Measurements from ENCODE around the gene HSF2.

Gene HSF2

DNA sequence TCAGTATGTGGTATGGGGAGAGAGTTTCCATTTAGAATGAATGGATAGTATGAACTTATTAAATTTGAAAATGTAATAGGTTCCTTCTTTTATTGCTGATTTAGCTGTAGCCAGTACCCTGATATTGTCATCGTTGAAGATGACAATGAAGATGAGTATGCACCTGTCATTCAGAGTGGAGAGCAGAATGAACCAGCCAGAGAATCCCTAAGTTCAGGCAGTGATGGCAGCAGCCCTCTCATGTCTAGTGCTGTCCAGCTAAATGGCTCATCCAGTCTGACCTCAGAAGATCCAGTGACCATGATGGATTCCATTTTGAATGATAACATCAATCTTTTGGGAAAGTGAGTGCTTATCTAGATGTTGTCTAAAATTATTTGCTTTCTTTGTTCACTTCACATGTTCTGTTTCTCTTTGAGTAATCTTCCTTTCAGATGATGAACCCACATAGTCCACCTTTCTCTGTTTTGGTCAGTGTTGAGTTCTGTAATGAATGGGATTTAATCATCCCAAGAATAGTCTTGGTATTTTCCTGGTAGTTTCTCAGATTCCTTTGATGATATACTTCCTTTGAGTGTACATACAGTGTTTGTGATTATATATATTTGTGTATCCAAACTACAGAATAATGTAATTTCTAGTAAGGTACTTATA is 23.3 kb downstream of the HSF2 start:
- Histone ChIP-seq H3K9me3 (ENCODE audit: insufficient read depth, low read length) (no peaks in the 10 kb centered on the region), H4K20me1 (ENCODE audit: insufficient read depth, low read length) (no peaks in the 10 kb centered on the region), H3K79me2 (ENCODE audit: low read length) (no peaks in the 10 kb centered on the region), H3K4me3 (ENCODE audit: low read length) (no peak overlapping the region), H3K4me2 (ENCODE audit: low read length) (no peak overlapping the region), H3K36me3 (replicated peaks; ENCODE audit: low read depth, low read length) (peaks cover 31% of the 10 kb centered on the region), H3K27me3 (ENCODE audit: low read depth, low read length) (no peaks in the 10 kb centered on the region), H2AFZ (ENCODE audit: low read depth, low read length) (no peak overlapping the region), H3K9ac (ENCODE audit: low read length) (no peak overlapping the region), H3K4me1 (ENCODE audit: low read length) (peaks cover 7% of the 10 kb centered on the region), H3K27ac (ENCODE audit: low read length) (no peak overlapping the region)
- TF ChIP-seq EZH2phosphoT487 (IDR thresholded peaks at IDR 0.05; ENCODE audit: low read depth), result no peak
- TF ChIP-seq, protein P1, sequence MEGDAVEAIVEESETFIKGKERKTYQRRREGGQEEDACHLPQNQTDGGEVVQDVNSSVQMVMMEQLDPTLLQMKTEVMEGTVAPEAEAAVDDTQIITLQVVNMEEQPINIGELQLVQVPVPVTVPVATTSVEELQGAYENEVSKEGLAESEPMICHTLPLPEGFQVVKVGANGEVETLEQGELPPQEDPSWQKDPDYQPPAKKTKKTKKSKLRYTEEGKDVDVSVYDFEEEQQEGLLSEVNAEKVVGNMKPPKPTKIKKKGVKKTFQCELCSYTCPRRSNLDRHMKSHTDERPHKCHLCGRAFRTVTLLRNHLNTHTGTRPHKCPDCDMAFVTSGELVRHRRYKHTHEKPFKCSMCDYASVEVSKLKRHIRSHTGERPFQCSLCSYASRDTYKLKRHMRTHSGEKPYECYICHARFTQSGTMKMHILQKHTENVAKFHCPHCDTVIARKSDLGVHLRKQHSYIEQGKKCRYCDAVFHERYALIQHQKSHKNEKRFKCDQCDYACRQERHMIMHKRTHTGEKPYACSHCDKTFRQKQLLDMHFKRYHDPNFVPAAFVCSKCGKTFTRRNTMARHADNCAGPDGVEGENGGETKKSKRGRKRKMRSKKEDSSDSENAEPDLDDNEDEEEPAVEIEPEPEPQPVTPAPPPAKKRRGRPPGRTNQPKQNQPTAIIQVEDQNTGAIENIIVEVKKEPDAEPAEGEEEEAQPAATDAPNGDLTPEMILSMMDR (IDR thresholded peaks at IDR 0.05; ENCODE audit: low read depth, low read length), result no peak

DNA sequence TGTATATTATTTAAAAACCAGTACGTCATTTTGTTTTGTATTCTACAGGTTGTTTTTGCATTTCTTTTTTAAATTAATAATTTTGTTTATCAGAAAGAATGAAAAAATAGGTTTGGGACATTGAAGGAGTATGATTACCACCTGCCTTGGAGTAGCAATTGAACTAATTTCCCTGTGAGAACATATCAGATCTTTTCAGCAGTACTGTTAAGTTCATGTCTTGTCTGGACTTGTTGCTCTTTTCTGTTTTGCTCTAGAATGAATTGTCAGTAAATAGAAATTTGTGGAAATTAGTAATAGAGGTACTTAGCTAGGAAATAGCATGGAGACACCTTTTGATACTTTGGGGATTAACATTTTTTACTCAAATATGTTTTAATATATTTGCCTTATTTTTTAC is 24.3 kb downstream of the HSF2 start:
- H3K4me3 ChIP-seq (ENCODE audit: low read length), result no peak overlapping the region
- no peaks in the 10 kb centered on the region for H3K9me3 ChIP-seq (ENCODE audit: insufficient read depth, low read length)
- TF ChIP-seq EZH2phosphoT487 (IDR thresholded peaks at IDR 0.05; ENCODE audit: low read depth), result no peak
- TF ChIP-seq, protein P1 (IDR thresholded peaks at IDR 0.05; ENCODE audit: low read depth, low read length), result no peak
- H2AFZ ChIP-seq (ENCODE audit: low read depth, low read length), result no peak overlapping the region
- no peak overlapping the region for H3K27ac ChIP-seq (ENCODE audit: low read length)
- no peak overlapping the region for H3K9ac ChIP-seq (ENCODE audit: low read length)
- no peak overlapping the region for H3K4me2 ChIP-seq (ENCODE audit: low read length)
- peaks cover 33% of the 10 kb centered on the region for H3K36me3 ChIP-seq (replicated peaks; ENCODE audit: low read depth, low read length)
- H3K4me1 ChIP-seq (ENCODE audit: low read length), result peaks cover 7% of the 10 kb centered on the region
- H4K20me1 ChIP-seq (ENCODE audit: insufficient read depth, low read length), result no peaks in the 10 kb centered on the region
- H3K79me2 ChIP-seq (ENCODE audit: low read length), result no peaks in the 10 kb centered on the region
- no peaks in the 10 kb centered on the region for H3K27me3 ChIP-seq (ENCODE audit: low read depth, low read length)

DNA sequence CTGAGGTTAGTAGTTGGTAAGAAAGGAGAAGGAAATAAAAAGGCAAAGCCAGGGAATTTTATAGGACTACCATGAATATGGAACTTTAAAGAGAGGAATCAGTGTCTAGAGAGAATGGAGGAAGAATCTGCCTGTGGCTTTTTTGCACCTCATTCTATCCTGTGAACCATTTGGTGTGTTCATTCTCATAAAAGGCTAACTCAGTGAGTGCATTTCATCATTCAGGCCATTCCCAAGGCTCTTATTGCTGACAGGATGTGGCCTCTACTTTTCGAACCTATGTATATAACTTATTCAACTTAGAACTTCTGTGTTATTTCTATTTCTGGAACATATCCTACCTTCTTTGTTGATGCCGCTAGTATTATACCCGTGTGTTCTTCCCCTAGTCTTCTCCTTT is 27.1 kb downstream of the HSF2 start:
- no peaks in the 10 kb centered on the region for H4K20me1 ChIP-seq (ENCODE audit: insufficient read depth, low read length)
- no peak overlapping the region for H3K27ac ChIP-seq (ENCODE audit: low read length)
- TF ChIP-seq, protein P1 (IDR thresholded peaks at IDR 0.05; ENCODE audit: low read depth, low read length), result no peak
- no peak for TF ChIP-seq EZH2phosphoT487 (IDR thresholded peaks at IDR 0.05; ENCODE audit: low read depth)
- no peak overlapping the region for H3K4me3 ChIP-seq (ENCODE audit: low read length)
- H3K36me3 ChIP-seq (replicated peaks; ENCODE audit: low read depth, low read length), result peaks cover 31% of the 10 kb centered on the region
- no peaks in the 10 kb centered on the region for H3K9me3 ChIP-seq (ENCODE audit: insufficient read depth, low read length)
- peaks cover 7% of the 10 kb centered on the region for H3K4me1 ChIP-seq (ENCODE audit: low read length)
- no peak overlapping the region for H3K9ac ChIP-seq (ENCODE audit: low read length)
- no peaks in the 10 kb centered on the region for H3K79me2 ChIP-seq (ENCODE audit: low read length)
- no peaks in the 10 kb centered on the region for H3K27me3 ChIP-seq (ENCODE audit: low read depth, low read length)
- H3K4me2 ChIP-seq (ENCODE audit: low read length), result no peak overlapping the region
- no peak overlapping the region for H2AFZ ChIP-seq (ENCODE audit: low read depth, low read length)

DNA sequence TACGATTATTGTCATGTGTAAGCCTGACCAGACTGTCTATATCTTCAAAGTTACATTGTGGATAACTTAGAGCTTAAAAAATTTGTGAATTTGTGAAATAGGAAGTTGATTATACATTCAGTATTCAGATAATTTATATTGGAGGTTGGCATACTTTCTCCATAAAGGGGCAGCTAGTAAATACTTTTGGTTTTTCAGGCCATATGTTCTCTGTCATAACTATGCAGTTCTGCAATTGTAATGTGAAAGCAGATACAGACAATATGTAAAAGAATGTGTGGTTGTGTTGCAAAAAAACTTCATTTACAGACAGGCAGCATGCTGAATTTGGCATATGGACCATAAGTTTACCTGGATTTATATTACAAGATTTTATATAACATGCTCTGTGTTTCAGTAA is 29.3 kb downstream of the HSF2 start:
- Histone ChIP-seq H3K27ac (ENCODE audit: low read length) (no peak overlapping the region), H4K20me1 (ENCODE audit: insufficient read depth, low read length) (no peaks in the 10 kb centered on the region), H2AFZ (ENCODE audit: low read depth, low read length) (no peak overlapping the region), H3K9me3 (ENCODE audit: insufficient read depth, low read length) (no peaks in the 10 kb centered on the region), H3K79me2 (ENCODE audit: low read length) (no peaks in the 10 kb centered on the region), H3K36me3 (replicated peaks; ENCODE audit: low read depth, low read length) (peaks cover 27% of the 10 kb centered on the region), H3K4me3 (ENCODE audit: low read length) (no peak overlapping the region), H3K4me2 (ENCODE audit: low read length) (no peak overlapping the region), H3K9ac (ENCODE audit: low read length) (no peak overlapping the region), H3K27me3 (ENCODE audit: low read depth, low read length) (no peaks in the 10 kb centered on the region), H3K4me1 (ENCODE audit: low read length) (peaks cover 4% of the 10 kb centered on the region; the same call in 1 of the 2 replicates)
- no peak for TF ChIP-seq EZH2phosphoT487 (IDR thresholded peaks at IDR 0.05; ENCODE audit: low read depth)
- TF ChIP-seq, protein P1 (IDR thresholded peaks at IDR 0.05; ENCODE audit: low read depth, low read length), result no peak
